Measurements from ENCODE around the gene TTC9C.

Gene TTC9C

DNA sequence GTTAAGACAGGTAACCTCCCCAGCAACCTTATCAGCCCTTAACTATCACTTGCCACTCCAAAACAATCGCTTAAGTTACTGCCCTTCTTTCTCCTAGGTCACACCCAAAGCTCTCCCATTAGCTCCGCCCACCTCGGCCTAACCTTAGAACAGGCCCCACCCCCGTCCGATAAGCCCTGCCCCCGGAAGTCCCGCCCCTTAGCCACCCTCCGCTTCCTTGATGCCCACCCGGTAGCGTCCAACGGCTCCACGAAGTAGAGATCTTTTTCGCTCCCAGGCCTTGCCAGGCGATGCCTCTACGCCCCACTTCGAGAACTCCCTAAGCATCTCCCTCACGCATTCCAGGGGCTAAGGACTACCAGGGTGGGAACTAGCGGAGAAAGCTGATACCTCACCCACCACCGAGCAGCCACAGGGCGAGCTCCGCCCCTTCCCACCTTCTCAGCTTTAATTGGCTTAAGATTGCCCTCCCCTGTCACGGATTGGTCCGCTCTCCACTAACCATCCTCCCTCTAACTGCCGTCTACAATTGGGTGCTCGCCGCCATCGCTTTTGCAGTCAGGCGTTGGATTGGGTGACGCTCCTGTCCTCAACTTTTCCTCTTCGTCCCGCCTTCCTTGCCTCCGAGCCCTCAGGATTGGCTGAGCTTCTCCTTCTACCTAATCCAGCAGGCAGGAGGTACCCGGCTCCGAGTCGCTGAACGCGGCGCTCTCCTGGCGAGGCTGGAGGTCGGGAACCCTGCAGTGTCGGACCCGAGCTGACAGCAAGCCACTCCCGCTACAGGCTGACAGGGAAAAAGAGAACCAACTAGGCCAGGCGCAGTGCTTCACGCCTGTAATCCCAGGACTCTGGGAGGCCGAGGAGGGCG is 25.7 kb downstream of the TTC9C start, which contains the start of gene ZBTB3:
Gene ZBTB3 (minus strand): TSS at position 425 of the 868 bp plus-strand sequence. CDS start 496 bp downstream, outside the sequence.
- no peak for TF ChIP-seq SIN3A (IDR thresholded peaks at IDR 0.05; ENCODE audit: borderline replicate concordance, insufficient read depth, low read length)
- TF ChIP-seq POLR2AphosphoS5 (IDR thresholded peaks at IDR 0.05; ENCODE audit: low read depth, low read length): peak; percentile 94
- TF ChIP-seq TAF1 (IDR thresholded peaks at IDR 0.05; ENCODE audit: borderline replicate concordance, insufficient read depth, low read length): peak; percentile 72; the same call in 1 of the 2 replicates
- TF ChIP-seq, protein P1, sequence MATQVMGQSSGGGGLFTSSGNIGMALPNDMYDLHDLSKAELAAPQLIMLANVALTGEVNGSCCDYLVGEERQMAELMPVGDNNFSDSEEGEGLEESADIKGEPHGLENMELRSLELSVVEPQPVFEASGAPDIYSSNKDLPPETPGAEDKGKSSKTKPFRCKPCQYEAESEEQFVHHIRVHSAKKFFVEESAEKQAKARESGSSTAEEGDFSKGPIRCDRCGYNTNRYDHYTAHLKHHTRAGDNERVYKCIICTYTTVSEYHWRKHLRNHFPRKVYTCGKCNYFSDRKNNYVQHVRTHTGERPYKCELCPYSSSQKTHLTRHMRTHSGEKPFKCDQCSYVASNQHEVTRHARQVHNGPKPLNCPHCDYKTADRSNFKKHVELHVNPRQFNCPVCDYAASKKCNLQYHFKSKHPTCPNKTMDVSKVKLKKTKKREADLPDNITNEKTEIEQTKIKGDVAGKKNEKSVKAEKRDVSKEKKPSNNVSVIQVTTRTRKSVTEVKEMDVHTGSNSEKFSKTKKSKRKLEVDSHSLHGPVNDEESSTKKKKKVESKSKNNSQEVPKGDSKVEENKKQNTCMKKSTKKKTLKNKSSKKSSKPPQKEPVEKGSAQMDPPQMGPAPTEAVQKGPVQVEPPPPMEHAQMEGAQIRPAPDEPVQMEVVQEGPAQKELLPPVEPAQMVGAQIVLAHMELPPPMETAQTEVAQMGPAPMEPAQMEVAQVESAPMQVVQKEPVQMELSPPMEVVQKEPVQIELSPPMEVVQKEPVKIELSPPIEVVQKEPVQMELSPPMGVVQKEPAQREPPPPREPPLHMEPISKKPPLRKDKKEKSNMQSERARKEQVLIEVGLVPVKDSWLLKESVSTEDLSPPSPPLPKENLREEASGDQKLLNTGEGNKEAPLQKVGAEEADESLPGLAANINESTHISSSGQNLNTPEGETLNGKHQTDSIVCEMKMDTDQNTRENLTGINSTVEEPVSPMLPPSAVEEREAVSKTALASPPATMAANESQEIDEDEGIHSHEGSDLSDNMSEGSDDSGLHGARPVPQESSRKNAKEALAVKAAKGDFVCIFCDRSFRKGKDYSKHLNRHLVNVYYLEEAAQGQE (IDR thresholded peaks at IDR 0.05; ENCODE audit: insufficient read depth in 1 of 2, low read depth in 2 of 2, low read length in 2 of 2): no peak; a peak in 1 of 4 replicates
- peak; percentile 54 for TF ChIP-seq FOXP2 (optimal IDR thresholded peaks at IDR 0.05; ENCODE audit: borderline replicate concordance, extremely low read depth, extremely low read length, insufficient read depth)

DNA sequence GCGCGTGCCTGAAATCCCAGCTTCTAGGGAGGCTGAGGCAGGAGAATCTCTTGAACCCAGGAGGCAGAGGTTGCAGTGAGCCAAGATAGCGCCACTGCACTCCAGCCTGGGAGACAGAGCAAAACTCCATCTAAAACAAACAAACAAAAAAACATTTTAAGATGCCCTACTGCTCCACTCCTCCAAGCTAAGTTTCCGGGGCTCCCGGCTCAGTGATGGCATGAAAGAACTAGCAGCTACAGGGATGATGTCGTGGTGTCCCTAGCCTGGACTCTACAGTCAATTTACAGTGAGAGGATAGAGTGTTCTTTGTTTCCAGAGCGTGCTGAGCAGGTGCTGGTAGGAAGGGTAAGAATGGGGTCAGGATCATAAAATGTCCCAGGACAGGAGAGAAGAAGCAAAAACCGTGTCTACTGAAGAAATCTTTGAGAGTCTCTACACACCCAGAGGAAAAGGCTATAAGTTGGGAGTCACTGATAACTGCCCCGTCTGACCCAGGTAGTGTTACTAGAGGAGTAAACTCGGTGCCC is 26.9 kb downstream of the TTC9C start:
- TF ChIP-seq FOXP2 (optimal IDR thresholded peaks at IDR 0.05; ENCODE audit: borderline replicate concordance, extremely low read depth, extremely low read length, insufficient read depth) (no peak), TAF1 (IDR thresholded peaks at IDR 0.05; ENCODE audit: borderline replicate concordance, insufficient read depth, low read length) (no peak)

DNA sequence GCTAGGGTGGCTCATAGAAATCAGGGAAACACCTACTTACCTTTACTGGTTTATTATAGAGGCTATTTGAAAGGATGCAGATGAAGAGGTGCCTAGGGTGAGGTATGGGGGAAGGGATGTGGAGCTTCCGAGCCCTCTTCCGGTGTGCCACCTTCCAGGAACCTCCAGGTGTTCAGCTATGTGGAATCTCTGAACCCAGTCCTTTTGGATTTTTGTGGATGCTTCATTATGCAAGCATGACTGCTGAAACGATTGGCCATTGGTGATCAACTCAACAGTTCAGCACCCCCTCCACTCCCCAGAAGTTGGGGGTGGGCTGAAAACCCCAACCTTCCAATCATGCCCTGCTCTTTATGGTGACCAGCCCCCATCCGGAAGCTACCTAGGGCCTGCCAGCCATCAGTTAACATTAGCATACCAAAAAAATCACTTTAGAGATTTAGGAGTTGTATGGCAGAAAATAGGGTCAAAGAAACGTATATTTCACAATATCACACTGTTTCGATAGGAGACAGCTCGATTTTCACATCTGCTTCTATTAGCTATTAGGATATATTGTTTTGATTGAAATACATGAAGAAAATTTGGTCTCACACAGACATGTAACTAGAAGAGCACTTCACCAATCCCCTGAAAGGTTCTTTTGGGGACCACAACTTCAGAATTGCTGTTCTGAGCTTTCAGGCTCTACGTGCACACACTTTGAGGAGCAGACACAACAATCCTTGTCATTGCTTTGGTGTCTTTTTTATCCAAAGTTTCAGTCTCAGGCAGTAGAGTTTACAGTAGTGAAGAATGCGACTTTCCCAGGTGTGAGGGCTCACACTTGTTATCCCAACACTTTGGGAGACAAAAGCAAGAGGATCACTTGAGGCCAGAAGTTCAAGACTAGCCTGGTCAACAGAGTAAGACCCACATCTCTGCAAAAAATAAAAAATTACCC is 29.8 kb downstream of the TTC9C start:
- no peak for TF ChIP-seq POLR2AphosphoS5 (IDR thresholded peaks at IDR 0.05; ENCODE audit: low read depth, low read length)
- no peak for TF ChIP-seq SIN3A (IDR thresholded peaks at IDR 0.05; ENCODE audit: borderline replicate concordance, insufficient read depth, low read length)
- TF ChIP-seq, protein P1 (IDR thresholded peaks at IDR 0.05; ENCODE audit: insufficient read depth in 1 of 2, low read depth in 2 of 2, low read length in 2 of 2): no peak

DNA sequence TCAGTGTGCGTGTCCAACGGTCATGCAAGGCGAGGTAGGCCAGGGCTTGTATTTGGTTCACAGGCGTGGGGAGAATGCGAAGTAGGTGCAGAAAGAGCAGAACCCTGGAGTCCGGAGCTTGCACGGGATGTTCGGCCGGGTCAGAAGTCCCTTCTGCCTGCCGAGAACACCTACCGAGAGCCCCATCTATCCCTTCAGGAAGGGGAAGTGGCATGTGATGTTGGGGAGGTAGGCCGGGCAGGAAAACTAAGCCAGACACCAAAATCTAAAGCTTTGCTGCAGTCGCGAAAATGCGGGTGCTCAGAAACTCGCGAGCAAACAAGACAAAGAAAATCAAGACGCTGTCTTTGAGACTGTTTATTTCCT is 42.5 kb downstream of the TTC9C start:
- TF ChIP-seq TAF1 (IDR thresholded peaks at IDR 0.05; ENCODE audit: borderline replicate concordance, insufficient read depth, low read length) (no peak), FOXP2 (optimal IDR thresholded peaks at IDR 0.05; ENCODE audit: borderline replicate concordance, extremely low read depth, extremely low read length, insufficient read depth) (no peak), SIN3A (IDR thresholded peaks at IDR 0.05; ENCODE audit: borderline replicate concordance, insufficient read depth, low read length) (no peak), POLR2AphosphoS5 (IDR thresholded peaks at IDR 0.05; ENCODE audit: low read depth, low read length) (no peak)
- TF ChIP-seq, protein P1 (IDR thresholded peaks at IDR 0.05; ENCODE audit: insufficient read depth in 1 of 2, low read depth in 2 of 2, low read length in 2 of 2): no peak
